ENCODE measurements around the gene KYAT1.

KYAT1 gene

DNA sequence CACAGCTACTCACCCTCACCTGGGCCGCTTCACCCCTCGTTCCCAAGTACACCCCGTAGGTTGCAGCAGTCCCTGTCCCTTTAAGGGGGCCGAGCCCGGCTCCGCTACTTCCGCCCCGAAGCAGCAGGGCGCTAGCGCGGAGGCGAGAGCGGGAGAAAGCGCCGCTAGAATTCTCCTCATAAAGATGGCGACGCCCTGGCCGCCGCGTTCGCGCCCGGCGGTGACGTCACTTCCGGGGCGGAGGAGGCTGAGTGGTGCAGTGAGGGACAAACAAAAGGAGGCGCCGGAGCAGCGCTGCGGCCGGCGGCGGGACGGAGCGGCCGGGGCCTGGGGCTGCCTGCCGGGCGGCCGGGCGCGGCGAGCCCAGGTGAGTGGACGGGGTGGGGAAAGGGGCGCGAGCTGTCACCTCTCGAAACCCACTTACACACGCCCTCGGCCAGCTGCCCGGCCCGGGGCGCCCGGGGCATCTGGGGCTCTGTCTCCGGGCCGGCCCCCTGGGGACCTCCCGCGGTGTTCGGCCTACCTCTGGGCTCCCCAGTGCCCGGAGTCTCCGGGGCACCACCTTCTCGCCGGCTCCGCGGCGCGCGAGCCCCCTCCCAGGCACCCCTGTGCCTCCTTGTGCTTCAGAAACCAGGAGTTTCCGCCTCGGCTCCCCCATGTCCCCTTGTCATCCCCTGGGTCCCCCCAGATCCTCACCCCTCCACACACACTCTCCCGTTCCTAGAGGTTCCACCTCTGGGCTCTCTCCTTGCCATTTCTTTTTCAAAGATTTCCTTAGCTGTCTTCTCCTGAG, at the start of gene KYAT1, which contains the start of gene LRRC8A:
Gene KYAT1 (minus strand): TSS at position 67 of the 793 bp plus-strand sequence. CDS start 36,545 bp downstream, outside the sequence.
Gene LRRC8A (plus strand): TSS at position 250 of the 793 bp plus-strand sequence. CDS start 25,032 bp downstream, outside the sequence.
- DNase-seq (ENCODE audit: low read depth): peak; percentile 97

DNA sequence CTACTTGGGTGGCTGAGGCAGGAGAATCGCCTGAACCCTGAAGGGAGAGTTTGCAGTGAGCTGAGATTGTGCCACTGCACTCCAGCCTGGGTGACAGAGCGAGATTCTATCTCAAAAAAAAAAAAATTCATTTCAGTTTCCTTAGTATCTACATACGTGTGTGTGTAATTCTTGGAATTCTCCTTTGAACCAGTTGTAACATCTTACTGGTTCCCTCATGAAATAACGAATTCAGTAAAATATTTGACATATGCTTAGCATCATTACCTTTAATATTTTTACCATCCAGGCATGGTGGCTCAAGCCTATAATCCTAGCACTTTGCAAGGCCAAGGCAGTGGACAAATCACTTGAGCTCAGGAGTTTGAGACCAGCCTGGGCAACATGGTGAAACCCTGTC, 47.8 kb upstream of the KYAT1 start:
- no peak for DNase-seq (ENCODE audit: low read depth)

DNA sequence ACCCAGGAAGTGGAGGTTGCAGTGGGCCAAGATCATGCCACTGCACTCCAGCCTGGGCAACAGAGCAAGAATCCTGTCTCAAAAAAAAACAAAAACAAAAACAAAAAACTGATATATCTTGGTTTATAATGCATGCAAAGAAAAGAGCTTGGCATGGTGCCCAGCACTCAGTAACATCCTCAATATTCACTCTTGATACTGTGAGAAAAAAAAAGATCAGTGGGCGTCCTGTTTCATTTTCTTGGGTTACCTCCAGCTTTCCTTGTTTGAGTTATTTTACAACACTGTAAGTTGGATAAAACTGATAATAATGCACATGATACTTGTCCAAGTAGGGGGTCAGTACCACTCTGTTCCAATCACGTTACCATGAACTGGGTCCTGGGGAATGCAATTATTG, 46.9 kb upstream of the KYAT1 start:
- DNase-seq (ENCODE audit: low read depth): no peak

DNA sequence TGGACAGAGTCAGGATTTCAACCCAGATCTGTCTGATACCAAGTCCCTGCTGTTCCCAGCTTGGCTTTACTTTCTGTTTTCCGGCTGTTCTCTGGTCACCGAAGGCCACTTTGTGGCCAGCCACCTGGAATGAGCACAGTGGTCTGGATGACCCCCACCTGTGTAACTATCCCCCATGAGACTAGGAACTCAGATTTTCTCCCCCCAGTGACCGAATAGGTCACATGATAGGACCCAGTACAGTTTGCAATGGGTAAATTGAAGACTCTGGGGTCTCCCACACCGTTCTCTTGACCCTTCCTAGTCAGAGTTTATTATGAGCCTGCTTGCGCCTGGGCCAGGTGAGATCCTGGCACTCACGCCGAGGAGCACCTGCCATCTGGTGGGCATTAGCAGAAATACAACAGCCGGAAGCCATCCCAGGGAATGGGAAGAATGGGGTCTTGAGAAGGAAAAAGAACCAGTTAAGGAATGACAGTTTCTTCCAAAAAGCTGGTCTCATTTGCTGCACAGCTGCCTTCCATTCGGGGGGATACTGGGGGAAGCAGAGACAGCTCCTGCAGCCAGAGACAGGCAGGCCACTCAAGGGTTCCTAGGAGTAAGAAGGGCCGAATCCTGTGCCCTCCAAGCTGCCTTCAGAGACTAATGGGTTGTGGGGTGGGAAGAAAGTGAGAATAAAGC, 46.1 kb upstream of the KYAT1 start:
- peak; percentile 14 for DNase-seq (ENCODE audit: low read depth)

DNA sequence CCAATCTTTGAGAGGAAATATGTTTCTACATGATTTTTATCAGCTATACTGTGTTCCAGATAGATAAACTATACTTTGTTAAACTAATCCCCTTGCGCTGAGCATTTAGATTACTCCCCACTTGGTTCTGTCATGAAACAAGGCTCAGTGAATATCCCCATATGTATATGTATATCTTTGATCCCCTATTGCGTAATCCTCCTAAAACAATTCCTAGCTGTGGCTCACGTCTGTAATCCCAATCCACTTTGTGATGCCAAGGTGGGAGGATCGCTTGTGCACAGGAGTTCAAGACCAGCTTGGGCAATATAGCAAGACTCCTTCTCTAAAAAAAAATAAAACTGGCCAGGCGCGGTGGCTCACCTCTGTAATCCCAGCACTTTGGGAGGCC, 41.7 kb upstream of the KYAT1 start:
- no peak for DNase-seq (ENCODE audit: low read depth)

DNA sequence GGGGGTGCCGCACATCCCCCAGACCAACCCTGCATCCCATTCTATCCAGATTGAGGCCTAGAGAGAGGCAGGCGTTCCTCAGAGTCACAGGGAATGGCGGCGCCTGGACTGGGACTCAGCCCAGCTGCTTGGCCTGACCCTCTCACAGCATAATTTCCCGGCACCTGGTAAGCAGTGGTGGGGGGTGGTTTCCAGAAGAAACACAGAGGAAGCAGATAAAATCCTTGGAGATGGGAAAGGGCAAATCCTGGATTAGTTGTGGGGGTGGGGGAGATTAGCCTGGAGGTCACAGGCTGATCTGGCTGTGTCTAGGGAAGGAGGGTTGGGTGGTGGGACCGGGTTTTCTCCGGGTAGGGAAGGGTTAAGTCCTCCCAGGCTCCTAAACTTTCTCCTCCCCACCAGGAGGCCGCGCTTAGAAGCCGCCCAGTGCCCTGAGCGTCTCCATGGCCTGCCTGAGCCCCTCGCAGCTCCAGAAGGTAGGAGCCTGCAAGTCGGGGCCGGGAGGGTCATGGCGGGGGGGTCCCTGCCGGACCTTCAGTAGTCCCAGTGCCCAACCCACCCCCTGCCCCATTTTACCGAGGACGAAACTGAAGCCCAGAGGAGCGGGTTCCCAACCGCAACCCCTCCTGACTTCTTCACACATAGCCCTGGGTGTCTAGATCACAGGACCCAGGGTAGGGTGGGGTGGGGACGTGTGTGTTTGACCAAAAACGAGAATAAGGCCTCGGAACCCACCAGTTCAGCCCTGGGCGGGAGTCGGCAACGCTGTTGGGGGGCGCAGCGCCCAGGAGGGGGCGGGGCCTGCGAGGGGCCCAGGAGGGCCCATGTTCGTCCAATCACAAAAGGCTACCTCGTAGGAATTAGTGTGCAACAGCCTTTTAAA, 40.4 kb upstream of the KYAT1 start:
- no peak for DNase-seq (ENCODE audit: low read depth)

DNA sequence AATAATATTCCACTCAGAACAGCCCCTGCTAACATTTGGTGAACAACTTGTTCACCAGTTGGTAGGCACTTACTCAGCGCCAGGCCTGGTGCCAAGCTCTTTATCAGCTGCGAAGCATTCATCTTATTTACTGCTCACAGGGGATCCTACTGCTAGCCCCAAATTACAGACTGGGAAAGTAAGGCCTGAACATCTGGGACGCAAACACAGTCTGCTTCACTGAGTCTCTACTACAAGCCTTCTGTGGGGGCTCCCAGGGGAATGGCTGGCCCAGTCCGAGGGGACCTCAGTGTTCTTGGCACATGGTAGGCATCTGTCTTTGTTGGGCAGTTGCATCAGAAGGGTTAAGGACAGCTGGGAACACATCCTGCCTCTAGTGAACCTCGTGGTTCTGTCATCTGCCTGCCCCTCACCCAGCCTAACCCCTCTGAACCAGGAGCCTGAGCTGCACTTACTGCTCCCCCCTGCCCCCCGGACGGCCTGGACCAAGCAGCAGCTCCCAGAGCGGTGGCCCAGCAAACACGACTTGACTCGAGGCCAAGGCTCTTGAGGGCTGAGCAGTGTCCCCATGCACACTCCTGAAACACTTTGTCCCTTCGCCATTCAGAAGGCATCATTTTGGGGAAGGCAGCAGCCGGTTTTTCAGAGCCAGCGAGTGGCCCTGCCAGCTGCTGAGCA, 38.8 kb upstream of the KYAT1 start, which contains the start of gene PHYHD1:
Gene PHYHD1 (plus strand): TSS at position 602 of the 678 bp plus-strand sequence. CDS start 1,342 bp downstream, outside the sequence.
- no peak for DNase-seq (ENCODE audit: low read depth)

DNA sequence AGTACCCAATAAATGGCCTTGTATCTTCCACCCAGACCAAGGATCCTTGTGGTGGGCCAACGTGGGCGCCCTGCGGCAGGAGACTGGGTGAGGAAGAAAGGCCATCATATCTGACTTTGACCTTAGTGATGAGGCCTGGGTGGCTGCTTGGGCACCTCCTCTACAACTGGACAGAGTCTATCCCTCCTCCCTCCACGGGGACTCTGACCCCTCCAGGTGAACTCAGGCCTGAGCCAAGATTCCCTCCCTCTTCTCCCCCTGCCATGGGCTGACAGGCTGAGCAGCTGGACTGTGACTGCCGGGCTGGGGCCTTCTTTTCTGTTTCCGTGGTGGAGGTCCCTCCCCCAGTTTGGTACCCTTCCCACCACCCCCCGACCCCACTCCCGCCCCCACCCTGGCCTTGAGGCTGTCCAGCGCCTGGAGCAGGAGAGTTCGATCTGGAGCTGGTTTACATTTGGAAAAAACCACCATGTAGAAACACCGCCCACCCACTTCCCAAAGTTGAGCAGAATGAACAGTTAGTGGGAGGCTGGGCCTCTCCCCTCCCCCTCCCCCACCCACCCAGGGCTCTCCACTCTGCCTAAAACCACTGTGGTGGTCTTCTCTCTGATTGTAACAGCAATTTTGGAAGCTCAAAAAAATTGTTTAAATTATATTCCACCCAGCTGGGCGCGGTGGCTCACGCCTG, 37.8 kb upstream of the KYAT1 start:
- no peak for DNase-seq (ENCODE audit: low read depth)

DNA sequence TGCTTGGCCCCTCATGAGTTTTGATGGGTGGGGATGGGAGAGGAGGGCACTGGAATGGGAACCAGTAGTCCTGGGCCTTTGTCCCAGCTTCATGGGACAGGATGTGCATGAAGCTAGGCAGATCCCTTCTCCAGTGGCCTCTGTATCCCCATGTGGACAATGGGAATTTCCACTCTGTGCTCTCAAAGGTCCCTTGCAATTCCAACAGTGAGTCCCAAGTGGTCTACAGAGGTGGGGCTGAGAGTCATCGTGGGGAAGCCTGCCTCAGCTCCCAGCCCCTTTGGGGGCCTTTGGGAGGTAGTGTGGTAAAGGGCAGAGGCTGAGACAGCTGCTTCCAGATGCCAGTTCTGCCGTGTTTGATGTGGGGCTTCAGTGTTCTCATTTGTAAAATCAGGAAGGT, 37.2 kb upstream of the KYAT1 start:
- no peak for DNase-seq (ENCODE audit: low read depth)

DNA sequence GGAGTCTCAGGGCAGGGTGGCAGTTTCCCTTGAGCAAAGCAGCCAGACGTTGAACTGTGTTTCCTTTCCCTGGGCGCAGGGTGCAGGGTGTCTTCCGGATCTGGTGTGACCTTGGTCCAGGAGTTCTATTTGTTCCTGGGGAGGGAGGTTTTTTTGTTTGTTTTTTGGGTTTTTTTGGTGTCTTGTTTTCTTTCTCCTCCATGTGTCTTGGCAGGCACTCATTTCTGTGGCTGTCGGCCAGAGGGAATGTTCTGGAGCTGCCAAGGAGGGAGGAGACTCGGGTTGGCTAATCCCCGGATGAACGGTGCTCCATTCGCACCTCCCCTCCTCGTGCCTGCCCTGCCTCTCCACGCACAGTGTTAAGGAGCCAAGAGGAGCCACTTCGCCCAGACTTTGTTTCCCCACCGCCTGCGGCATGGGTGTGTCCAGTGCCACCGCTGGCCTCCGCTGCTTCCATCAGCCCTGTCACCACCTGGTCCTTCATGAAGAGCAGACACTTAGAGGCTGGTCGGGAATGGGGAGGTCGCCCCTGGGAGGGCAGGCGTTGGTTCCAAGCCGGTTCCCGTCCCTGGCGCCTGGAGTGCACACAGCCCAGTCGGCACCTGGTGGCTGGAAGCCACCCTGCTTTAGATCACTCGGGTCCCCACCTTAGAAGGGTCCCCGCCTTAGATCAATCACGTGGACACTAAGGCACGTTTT, 35.5 kb upstream of the KYAT1 start:
- no peak for DNase-seq (ENCODE audit: low read depth)

DNA sequence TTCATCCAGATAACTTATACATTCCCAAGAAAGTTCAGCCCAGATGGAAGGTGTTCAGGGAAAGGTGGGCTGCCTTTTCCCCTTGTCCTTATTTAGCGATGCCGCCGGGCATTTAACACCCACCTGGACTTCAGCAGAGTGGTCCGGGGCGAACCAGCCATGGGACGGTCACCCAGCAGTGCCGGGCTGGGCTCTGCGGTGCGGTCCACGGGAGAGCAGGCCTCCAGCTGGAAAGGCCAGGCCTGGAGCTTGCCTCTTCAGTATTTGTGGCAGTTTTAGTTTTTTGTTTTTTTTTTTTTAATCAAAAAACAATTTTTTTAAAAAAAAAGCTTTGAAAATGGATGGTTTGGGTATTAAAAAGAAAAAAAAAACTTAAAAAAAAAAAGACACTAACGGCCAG, 35.0 kb upstream of the KYAT1 start:
- no peak for DNase-seq (ENCODE audit: low read depth)

DNA sequence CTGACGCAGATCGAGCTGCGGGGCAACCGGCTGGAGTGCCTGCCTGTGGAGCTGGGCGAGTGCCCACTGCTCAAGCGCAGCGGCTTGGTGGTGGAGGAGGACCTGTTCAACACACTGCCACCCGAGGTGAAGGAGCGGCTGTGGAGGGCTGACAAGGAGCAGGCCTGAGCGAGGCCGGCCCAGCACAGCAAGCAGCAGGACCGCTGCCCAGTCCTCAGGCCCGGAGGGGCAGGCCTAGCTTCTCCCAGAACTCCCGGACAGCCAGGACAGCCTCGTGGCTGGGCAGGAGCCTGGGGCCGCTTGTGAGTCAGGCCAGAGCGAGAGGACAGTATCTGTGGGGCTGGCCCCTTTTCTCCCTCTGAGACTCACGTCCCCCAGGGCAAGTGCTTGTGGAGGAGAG, 34.5 kb upstream of the KYAT1 start:
- no peak for DNase-seq (ENCODE audit: low read depth)

DNA sequence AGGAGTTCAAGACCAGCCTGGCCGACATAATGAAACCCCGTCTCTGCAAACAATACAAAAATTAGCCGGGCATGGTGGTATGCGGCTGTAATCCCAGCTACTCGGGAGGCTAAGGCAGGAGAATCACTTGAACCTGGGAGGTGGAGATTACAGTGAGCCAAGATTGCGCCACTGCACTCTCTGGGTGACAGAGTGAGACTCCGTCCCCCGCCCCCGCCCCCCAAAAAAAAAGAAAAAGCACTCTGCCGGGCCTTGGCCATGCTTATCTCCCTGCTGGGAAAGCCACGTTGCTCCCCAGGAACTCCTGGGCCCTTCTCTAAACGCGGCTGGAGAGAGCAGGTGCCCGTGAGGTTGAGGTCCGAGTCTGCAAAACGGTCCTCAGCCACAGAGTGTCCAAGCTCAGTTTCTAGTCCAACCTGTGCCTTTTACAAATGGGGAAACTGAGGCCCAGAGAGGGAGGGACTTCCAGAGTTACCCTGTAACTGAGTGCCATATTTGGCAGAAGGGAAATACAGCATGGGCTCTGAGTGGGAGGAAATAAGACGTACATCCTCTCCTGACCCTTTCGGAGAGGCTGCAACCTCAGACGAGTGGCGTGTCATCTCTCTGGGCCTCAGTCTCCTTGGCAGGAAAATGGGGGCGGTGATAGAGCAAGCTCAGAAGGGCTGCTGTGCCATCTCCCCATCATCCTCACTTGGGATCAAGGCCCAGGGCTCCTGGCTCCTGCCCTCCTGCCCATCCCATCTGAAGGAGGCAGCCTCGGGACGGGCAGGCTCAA, 32.4 kb upstream of the KYAT1 start:
- no peak for DNase-seq (ENCODE audit: low read depth)

DNA sequence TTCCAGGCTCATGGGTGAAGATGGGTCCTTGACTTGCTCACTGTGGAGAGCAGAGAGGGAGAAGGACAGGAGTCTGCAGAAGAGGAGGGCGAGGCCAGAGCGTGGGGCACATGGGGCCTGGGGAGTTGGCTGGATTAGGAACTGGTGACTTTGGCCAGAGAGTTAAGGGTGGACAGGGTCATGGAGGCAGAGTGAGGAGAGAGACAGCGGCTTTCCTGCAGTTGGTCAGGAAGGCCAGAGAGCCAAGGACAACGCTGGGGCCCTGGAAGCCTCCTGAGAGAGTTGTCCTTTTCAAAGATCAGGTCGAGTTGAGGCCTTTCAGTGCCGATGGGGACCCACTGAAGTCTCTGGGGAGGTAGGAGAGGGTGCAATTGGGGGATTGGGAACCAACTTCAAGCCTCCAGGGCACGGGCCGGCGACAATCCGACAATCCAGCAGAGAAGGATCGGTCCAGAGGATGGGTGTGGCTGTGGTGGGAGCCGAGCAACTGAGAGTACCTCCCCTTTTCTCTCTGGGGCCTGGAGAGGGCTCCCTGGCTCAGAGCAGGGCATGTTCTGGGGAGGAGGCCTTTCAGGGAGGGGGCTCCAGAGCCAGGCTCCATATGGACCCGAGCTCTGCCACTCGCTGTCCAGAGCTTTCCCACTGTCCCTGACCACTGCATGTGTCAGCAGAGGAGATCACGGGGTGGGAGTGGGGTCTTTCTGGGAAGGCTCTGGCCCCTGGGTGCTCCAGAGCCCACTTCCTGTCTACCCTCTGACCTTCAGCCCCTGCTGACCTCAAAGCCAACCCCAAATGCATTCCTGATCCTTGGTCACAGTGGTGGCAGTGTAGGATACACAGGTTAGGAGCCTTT, 31.5 kb upstream of the KYAT1 start:
- no peak for DNase-seq (ENCODE audit: low read depth)

DNA sequence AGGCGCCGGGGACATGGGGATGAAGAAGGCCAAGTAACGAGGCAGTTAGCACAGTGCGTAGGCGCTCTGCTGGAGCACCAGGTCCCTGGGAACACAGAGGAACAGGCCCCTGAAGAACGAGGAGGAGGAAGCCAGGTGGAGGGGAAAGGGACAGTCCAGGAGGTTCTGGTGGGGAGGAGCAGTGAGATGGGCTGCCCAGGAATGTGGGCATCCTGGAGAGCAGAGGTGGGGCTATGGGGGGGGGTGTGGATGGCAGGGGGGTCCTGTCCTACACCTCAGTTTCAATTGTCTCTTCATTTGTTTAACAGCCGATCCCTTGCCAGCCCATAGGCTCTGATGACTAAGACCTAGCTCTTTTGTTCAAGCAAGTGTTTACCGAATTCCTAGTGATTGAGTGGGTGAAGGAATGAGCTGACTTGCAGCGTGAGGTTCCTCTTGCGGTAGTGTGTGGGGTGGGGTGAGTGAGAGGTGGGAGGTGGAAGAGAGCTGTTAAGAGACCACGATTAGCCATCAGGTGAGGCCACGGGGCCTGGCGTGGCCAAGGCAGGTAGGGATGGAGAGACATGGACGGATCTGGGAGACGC, 30.6 kb upstream of the KYAT1 start:
- no peak for DNase-seq (ENCODE audit: low read depth)

DNA sequence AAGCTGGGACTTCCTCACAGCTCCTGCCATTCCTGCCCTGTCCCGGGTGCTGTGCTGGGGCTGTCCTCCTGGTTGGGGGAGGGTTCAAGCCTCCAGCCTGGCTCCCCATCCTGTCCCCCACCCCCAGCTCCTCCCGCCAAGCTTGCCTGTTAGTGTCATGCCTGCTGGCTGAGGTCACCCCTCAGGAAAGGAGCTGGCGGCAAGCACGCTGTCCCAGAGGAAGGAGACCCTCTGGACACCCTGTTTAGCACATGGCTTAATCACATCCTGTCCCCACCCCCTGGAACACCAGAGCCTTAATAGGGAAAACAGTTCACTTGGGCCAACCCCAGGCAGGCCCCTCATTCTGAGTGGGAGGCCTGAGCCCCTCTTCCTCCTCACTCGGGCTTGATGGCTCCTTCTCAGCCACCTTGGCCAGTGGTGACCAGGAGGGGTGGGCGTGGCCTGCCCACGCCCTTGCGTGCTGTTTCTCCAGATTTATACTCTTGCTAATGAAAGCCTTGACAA, 29.8 kb upstream of the KYAT1 start:
- DNase-seq (ENCODE audit: low read depth): no peak

DNA sequence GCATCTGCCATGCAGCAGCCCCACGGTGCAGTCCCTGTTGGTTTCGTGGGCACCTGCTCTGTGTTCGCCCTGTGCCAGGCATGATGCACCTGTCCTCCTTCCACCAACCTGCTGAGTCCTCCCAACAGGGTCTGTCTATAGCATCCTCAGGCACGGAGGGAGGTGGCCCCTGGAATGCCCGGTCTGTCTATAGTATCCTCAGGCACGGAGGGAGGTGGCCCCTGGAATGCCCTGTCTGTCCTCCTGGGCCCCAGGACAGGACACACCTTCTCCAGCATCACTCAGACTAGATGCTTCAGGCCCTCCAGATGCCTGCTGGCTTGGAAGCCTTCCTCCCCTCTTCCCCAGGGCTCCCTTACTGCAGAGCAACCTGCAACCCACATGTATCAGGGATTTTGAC, 29.2 kb upstream of the KYAT1 start:
- DNase-seq (ENCODE audit: low read depth): no peak

DNA sequence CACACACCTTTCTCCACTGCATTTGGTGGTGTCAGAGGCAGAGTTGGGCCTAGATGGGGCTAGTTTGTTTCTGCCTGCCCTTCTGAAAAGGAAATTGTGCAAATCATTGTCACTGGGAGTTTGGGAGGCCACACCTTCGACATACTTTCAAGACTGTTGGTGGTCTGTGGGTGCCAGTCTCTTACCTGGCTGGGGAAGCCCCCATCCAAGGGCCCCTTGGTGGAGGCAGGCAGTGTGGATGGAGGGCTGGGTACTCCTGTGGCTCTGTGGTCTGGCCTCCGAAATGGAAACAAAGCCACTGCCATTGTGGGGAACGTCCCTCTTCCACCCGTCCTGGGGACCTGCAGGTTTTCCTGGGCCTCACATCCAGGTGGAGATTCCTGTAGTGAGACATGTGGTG, 28.1 kb upstream of the KYAT1 start:
- DNase-seq (ENCODE audit: low read depth): no peak

Measured in activated T-helper 1 cell treated with Interleukin-2 at 50 U/mL for 16 hours (primary cell).